Common myeloid progenitor, CD34-positive (primary cell): ENCODE data around the gene KIAA0040.

Experiments used
- CTCF ChIA-PET: fragments of 350-600 bp; sonication (Branson Sonifier 250); formaldehyde crosslinking; loops from one replicate; lab custom pipeline; 2021; ENCODE audit warnings: antibody characterized with exemption; lab: Charles Lee
- POLR2A ChIA-PET: fragments of 350-600 bp; sonication (Branson Sonifier 250); formaldehyde crosslinking; loops from one replicate; lab custom pipeline; 2021; ENCODE audit warnings: antibody characterized with exemption; lab: Charles Lee
- DNase-seq, 3 donors: peaks; one replicate each; pipeline versions ENCODE4 v3.0.0 to v3.0.0-alpha.2; 2013
- H3K27ac ChIP-seq, 2 experiments: 1 replicate in 1 of 2; 2 replicates in 1 of 2; pipeline ENCODE4 v1.7.0; 2013; ENCODE audit warnings: inconsistent platforms in 2 of 2, low read length in 2 of 2, mild to moderate bottlenecking in 2 of 2, low read depth in 1 of 2, moderate library complexity in 1 of 2; ENCODE audit not compliant: severe bottlenecking in 2 of 2, insufficient read depth in 1 of 2, poor library complexity in 1 of 2
- H3K27me3 ChIP-seq, 5 experiments: replicated peaks in 2 of 5; 1 replicate in 3 of 5; 2 replicates in 2 of 5; pipeline versions ENCODE4 v1.6.1 to v1.7.0; 2013; ENCODE audit warnings: low read length in 4 of 5, mild to moderate bottlenecking in 2 of 5, moderate library complexity in 2 of 5, inconsistent platforms in 1 of 5; ENCODE audit not compliant: insufficient read depth in 5 of 5, control insufficient read depth in 4 of 5
- H3K36me3 ChIP-seq, 4 experiments: 1 replicate in 2 of 4; 2 replicates in 2 of 4; pipeline versions ENCODE4 v1.6.1 to v1.7.0; 2013; ENCODE audit warnings: low read length in 3 of 4, control low read depth in 1 of 4, mild to moderate bottlenecking in 1 of 4; ENCODE audit not compliant: control insufficient read depth in 4 of 4, insufficient read depth in 4 of 4
- H3K4me1 ChIP-seq, 4 experiments: 1 replicate in 3 of 4; 2 replicates in 1 of 4; pipeline versions ENCODE4 v1.6.1 to v1.7.1; 2013; ENCODE audit warnings: low read length in 3 of 4, mild to moderate bottlenecking in 3 of 4, control low read depth in 1 of 4, inconsistent platforms in 1 of 4, moderate library complexity in 1 of 4; ENCODE audit not compliant: control insufficient read depth in 4 of 4, insufficient read depth in 4 of 4; ENCODE audit errors: control extremely low read depth in 1 of 4
- H3K4me3 ChIP-seq, 7 experiments: 1 replicate in 4 of 7; 2 replicates in 3 of 7; pipeline versions ENCODE4 v1.5.1 to v1.7.0; 2013; ENCODE audit warnings: mild to moderate bottlenecking in 7 of 7, low read length in 6 of 7, moderate library complexity in 6 of 7, inconsistent platforms in 2 of 7, low read depth in 2 of 7, control low read depth in 1 of 7; ENCODE audit not compliant: insufficient read depth in 4 of 7, control insufficient read depth in 1 of 7; ENCODE audit errors: extremely low read depth in 1 of 7
- H3K9me3 ChIP-seq, 5 experiments: 1 replicate in 4 of 5; 2 replicates in 1 of 5; pipeline versions ENCODE4 v1.6.1 to v1.7.1; 2013; ENCODE audit warnings: low read length in 4 of 5, mild to moderate bottlenecking in 2 of 5, inconsistent platforms in 1 of 5, low read depth in 1 of 5, moderate library complexity in 1 of 5; ENCODE audit not compliant: control insufficient read depth in 4 of 5, insufficient read depth in 2 of 5; ENCODE audit errors: control extremely low read depth in 1 of 5
- WGBS: methylation state at CpG from one replicate; pipeline ENCODE4 v1.1.5; 2013; ENCODE audit not compliant: insufficient coverage; 5-methylcytosine and 5-hydroxymethylcytosine counted together

Gene KIAA0040

DNA sequence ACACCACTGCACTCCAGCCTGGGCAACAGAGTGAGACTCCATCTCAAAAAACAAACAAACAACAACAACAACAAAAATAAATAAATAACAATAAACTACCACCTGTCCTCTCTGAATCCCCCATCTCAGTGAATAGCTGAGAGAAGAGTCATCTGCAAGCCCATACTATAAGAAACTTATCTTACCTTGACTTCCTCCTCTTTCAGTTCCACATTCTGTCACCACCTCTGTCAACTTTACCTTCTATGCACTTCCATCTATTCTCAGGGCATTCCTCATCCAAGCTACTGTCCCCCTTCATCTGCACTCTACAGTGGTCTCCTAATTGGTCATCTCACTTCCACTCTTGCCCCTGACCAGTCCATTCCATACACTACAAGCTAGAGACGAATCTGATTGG is 58.1 kb downstream of the KIAA0040 start:
- ChIA-PET POLR2A (no interaction called here), CTCF (interaction anchor here (2.0 to 4.3 kb wide), 3 partner anchors 9 to 17 kb away, joined by 5 to 23 read pairs (median 6); no protein-coding TSS in a partner anchor)
- DNase-seq: no peak
- H3K4me1 ChIP-seq: no peaks in the 10 kb centered on the region
- no peaks in the 10 kb centered on the region for H3K36me3 ChIP-seq
- no peak overlapping the region for H3K4me3 ChIP-seq
- 71% methylated on average over 1 of the region's 1 CpG for WGBS
- H3K9me3 ChIP-seq: no peaks in the 10 kb centered on the region
- H3K27me3 ChIP-seq: peaks cover 0 to 7% (median 2%) of the 10 kb centered on the region in 5 experiments
- no peak overlapping the region for H3K27ac ChIP-seq

DNA sequence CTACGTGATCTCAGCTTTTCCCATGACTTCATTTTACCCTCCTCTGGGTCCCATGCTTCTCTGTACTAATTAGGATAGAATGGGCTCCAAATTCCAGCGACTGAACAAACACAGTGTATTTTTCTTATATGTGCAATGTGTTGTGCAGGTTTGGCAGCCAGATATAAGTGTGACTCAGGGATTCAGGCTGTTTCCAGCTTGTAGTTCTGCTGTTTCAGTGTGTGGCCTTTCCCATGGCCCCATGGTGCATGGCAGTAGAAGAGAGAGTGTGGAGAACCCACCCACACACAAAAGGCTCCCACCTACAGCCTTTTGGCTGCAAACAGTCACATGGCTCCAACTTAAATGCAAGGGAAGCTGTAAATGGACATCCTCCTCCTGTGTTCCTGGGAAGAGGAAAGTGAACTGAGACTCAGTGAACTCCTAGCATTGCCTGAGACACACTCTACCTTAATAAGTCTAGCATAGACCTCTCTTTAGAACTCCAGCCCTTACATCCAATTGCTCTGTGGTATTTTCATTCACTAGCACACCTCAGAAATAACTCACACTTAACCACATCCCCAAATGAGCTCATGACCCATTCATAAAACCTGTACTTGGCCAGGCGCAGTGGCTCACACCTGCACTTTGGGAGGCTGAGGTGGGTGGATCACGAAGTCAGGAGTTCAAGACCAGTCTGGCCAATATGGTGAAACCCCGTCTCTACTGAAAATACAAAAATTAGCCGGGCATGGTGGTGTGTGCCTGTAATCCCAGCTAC is 58.7 kb downstream of the KIAA0040 start:
- CTCF ChIA-PET: interaction anchor here (0.9 to 4.3 kb wide), 4 partner anchors 9 to 33 kb away, joined by 4 to 23 read pairs (median 6); no protein-coding TSS in a partner anchor

DNA sequence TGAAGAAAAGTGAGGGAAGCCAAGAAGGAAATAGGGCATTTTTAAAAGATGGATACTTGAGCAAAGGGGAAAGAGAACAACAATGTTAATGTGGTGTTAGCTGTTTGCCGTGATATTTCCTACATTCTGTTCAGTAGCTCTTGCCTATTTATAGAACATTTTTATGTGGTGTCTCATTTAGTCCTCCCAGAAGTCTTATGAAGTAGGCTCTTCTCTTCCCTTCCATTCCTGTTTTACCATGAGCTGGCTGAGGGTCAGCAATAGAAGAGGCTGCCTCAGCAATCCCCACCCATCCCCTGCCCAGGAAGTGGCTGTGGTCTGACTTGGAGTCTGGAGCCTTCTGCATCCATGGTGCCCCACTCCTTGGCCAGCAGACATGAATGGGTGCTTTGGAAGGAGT is 60.1 kb downstream of the KIAA0040 start:
- ChIA-PET POLR2A (interaction anchor here (0.6 kb wide), 1 partner anchor 111 kb away, joined by 3 read pairs; no protein-coding TSS in a partner anchor), CTCF (interaction anchor here (0.8 to 4.3 kb wide), 4 partner anchors 9 to 21 kb away, joined by 3 to 23 read pairs (median 4); no protein-coding TSS in a partner anchor)
- H3K4me1 ChIP-seq: peaks cover 0 to 13% (median 0%) of the 10 kb centered on the region in 4 experiments
- H3K36me3 ChIP-seq: no peaks in the 10 kb centered on the region
- no peak for DNase-seq
- no CpG with 5 or more reads among the region's 1 CpG for WGBS
- no peaks in the 10 kb centered on the region for H3K9me3 ChIP-seq
- peaks cover 0 to 4% (median 2%) of the 10 kb centered on the region in 5 experiments for H3K27me3 ChIP-seq
- H3K4me3 ChIP-seq: no peak overlapping the region
- no peak overlapping the region for H3K27ac ChIP-seq

More for the DNA sequence above, 58.7 kb downstream of the KIAA0040 start:
- POLR2A ChIA-PET: no interaction called here
- H3K4me1 ChIP-seq: no peaks in the 10 kb centered on the region
- H3K4me3 ChIP-seq: no peak overlapping the region
- H3K27me3 ChIP-seq: peaks cover 0 to 7% (median 2%) of the 10 kb centered on the region in 5 experiments
- no peaks in the 10 kb centered on the region for H3K36me3 ChIP-seq
- no peaks in the 10 kb centered on the region for H3K9me3 ChIP-seq
- WGBS: 100% methylated on average over 2 of the region's 6 CpGs
- no peak for DNase-seq
- H3K27ac ChIP-seq: no peak overlapping the region

DNA sequence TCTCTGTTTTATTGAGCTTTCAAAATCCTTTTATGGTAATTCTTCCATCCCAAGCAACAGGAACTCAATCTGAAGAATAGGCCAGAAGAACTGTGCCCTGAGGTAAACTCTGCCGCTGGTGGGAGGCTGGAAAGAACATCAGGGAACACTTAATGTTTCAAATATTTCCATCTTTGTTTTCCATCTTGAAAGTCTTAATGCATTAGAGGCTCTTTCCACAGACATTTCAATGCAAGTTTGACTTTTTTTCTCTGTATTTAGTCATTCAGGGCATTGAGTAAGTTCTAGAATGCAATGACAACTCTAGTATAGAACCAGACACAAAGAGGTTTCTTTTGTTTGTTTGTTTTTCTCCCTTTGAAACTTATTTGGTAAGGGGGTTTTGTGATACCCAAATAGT is 61.5 kb downstream of the KIAA0040 start:
- no CpG with 5 or more reads among the region's 1 CpG for WGBS
- no peaks in the 10 kb centered on the region for H3K9me3 ChIP-seq
- H3K36me3 ChIP-seq: no peaks in the 10 kb centered on the region
- peaks cover 0 to 14% (median 0%) of the 10 kb centered on the region in 4 experiments for H3K4me1 ChIP-seq
- DNase-seq: no peak
- CTCF ChIA-PET: interaction anchor here (0.7 to 1.0 kb wide), 2 partner anchors 18 to 102 kb away, joined by 3 read pairs; no protein-coding TSS in a partner anchor
- POLR2A ChIA-PET: no interaction called here
- peaks cover 0 to 4% (median 0%) of the 10 kb centered on the region in 5 experiments for H3K27me3 ChIP-seq
- H3K27ac ChIP-seq: no peak overlapping the region
- no peak overlapping the region for H3K4me3 ChIP-seq

DNA sequence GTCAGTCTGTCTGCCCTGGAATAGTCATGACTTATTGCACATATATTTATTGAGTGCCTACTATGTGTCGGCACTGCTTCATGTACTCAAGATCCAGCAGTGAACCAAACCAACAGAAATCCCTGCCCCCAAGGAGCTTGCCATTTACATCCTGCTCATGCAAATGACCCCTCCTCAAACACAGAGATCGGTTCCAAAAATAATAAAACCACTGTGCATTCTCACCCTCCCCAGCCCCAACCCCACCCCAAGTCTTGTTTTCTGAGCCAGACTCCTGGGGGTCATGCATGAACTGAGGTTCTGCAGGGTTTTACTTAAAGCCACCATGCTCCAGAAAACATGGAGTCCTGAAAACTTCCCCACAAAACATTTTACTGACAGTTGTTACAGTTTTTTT is 61.9 kb downstream of the KIAA0040 start:
- CTCF ChIA-PET: interaction anchor here (0.7 to 3.6 kb wide), 2 partner anchors 15 to 18 kb away, joined by 3 to 20 read pairs; no protein-coding TSS in a partner anchor
- Histone ChIP-seq H3K36me3 (no peaks in the 10 kb centered on the region), H3K27me3 (peaks cover 0 to 2% (median 0%) of the 10 kb centered on the region in 5 experiments), H3K4me1 (peaks cover 0 to 14% (median 0%) of the 10 kb centered on the region in 4 experiments), H3K9me3 (no peaks in the 10 kb centered on the region), H3K4me3 (no peak overlapping the region), H3K27ac (no peak overlapping the region)
- no peak for DNase-seq
- 100% methylated on average over 1 of the region's 2 CpGs for WGBS
- POLR2A ChIA-PET: interaction anchor here (0.6 kb wide), 1 partner anchor 352 kb away, joined by 3 read pairs; no protein-coding TSS in a partner anchor

DNA sequence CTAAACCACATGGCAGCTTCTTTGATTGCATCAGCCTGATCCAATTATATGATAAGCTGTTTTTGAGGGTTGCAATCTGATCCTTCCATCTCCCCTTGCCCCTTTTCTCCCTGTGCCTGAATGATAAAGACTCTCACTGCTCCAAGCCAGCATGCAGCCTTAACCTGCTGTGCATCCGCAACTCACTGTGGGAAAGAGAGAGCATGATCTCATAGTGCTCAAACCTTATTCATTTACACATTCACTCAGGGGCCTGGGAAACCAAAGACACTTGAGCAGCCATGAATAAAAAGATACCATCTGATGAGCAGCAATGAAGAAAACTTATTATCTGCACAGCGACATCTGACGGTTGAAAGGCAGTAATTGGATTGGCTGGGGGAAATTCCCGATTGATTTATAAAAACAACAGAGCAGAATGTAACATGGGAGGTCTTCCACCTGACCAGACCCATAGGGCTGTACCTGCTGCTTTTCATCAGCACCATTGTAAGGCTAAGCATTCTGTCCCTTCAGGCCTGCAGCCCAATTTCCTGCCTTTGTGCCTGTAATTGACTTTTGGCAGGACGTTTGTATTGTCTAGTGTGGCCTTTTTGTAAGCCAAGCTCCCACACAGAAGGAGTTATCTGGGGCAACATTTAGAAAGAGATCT is 62.5 kb downstream of the KIAA0040 start:
- WGBS: 98% methylated on average over 4 of the region's 5 CpGs

More for the DNA sequence above, 62.5 kb downstream of the KIAA0040 start:
- DNase-seq: no peak
- Histone ChIP-seq H3K27ac (no peak overlapping the region), H3K4me1 (peaks cover 0 to 17% (median under 1%) of the 10 kb centered on the region in 4 experiments), H3K27me3 (peaks cover 0 to 2% (median 0%) of the 10 kb centered on the region in 5 experiments), H3K36me3 (no peaks in the 10 kb centered on the region), H3K9me3 (no peaks in the 10 kb centered on the region), H3K4me3 (no peak overlapping the region)
- ChIA-PET POLR2A (interaction anchor here (0.6 kb wide), 1 partner anchor 352 kb away, joined by 3 read pairs; no protein-coding TSS in a partner anchor), CTCF (interaction anchor here (0.7 to 3.6 kb wide), 2 partner anchors 16 to 19 kb away, joined by 3 to 20 read pairs; no protein-coding TSS in a partner anchor)
